Measurements from ENCODE around the gene HIBADH.
"Not testable (repeated sequence)": the region's sequence is repeated elsewhere in the genome, so short reads cannot be mapped to it uniquely, and the experiment has no call there.

HIBADH gene

DNA sequence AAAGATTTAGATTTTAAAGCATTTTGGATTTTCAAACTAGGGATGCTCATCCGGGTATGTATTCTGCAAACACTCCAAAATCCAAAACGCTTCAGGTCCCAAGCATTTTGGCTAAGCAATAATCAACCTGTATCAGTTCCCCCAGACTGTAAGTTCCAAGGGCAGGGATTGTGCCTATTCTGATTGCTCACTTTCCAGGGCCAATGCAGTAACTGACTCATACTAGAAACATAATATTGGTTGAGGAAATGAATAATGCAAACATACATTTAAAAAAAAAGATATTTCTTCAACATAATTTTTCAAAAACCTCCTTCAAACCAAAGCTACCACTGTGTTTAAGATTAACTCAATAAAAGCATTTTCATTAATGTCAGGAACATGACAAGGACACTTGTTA lies 69.5 kb downstream of the HIBADH start:
- DNase-seq = no peak

DNA sequence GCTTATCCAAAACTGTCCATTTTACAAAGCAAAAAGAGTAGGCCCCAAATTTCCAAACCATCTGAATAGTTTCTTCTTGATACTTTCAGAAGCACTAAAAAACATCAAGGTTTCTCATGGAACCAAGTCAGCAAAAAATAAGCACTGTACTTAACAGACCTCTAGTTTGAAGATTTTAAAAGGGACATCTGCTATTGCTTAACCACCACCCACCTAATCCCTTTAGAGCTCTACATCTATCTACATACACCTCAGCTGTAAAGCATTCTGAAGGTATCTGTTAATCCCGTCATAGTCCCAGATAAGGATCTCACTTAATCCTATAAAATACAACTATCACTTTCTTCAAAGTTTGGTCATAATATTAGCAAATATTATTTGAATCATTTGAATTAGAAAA lies 72.3 kb downstream of the HIBADH start:
- no peak for DNase-seq

DNA sequence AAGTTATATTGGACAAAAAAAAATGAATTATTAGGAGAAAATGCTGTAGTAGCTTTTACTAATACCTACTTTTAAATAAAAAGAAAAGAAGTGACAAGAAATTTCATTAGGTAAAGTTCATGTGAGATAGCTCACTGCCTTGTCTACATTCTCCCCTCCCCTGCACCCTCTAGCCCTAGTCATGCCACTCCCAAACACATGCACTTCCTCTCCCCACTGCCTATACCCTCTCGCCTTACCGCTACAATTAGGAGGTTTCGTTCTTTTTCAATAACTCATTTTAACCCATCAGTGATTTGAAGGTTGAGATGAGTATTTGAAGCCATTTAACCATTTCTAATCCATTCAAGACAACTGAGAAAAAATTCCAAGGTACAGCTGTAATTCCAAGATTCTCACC lies 75.3 kb downstream of the HIBADH start:
- DNase-seq = no peak

DNA sequence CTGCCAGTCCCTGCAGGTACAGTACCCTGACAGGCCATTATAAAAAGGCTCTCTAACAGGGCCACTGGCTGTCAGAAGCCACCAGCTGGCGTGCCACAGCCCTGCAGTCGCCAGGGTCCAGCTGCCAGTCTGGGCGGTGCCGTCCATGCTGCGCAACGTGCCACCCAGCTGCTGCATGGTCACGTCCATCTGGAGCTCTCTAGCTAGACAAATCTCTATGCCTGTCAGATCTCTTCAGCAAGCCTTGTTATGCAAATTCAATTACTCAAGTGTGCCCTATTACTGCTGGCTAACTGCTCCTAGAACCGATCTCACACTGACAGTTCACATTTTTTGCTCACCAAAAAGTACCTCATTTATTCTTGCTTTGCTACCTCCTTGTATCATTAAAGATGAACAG lies 75.9 kb downstream of the HIBADH start:
- DNase-seq = peak; percentile 58

DNA sequence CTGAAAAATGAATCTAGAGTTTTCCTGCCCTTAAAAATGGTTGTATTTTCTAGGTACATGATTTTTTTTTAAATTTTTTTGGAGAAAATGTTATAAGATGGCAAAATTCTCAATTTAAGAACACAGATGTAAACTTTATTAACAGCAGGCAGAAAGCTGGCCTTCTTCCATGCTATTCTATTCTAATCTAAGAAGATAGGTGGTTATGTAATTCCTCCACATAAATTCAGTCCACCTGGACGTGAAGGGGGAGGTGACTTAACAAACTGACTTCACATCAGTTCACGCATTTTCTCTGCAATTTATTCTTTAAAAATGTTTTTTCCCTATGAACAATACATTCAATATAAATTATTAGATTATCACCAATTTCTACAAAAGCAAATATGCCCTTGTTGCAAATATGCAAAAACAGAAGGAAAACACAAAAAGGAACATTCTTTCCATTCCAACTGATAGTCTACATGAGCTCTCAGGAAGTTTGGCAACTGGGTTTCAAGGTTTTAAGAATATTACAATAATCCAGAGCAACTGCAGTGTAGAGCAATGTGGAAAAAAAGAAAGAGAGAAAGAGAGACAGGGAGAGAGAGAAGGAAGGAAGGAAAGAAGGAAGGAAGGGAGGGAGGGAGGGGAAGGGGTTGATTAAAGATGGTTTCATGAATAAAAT lies 76.8 kb downstream of the HIBADH start:
- DNase-seq = no peak

DNA sequence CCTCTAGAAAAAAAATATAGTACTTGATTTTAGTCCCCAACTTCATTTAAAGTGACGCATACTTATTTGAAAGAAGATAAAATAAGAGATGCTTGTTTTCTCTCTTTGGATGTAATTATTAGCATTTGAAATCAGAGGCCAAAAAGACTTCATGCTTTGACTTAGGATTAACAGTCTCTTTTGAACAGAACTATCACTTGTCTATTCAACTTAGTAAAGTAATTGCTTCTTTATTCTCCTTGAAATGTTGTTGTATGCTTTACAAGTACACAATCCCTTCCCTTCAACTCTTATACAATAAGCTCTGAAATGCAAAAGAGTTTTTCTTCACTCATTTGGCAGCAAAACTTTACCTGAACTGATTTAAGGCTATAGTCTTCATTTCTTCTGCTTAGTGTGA lies 80.8 kb downstream of the HIBADH start:
- no peak for DNase-seq

DNA sequence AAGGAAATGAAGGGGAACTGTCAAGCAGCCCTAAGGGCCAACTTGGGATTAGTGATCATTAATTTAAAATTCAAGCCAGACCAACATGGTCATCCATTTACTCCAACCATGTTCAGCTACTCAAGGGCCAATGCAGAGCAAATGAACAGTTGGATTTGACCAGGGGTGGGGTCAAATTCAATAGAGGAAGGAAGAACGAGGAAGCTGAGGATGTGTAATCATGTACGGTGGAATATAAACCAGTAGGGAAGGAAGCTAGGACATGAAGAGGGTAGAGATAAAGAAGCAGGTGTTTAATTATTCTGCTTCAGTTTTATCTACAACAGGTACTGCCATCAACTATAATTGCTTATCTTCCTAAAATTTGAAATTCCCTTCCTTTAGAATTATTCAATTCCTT lies 81.6 kb downstream of the HIBADH start:
- no peak for DNase-seq

DNA sequence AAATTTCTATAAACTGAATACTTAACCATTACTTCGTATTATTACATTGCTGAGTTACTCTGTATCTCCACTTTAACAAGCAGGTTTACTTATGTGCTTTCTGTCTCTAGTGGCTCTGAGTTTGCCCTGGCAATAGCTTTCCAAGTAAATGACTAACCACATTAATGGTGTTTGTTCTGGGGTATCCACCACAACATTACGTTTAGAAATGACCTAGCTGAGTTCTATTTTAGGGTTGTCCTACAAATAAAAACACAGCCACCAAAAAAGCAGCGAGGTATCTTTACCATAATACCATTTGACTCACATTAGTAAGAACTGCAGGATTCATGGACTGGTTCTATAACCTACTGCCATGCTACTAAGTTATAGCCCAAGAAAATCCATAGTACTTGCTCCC lies 83.1 kb downstream of the HIBADH start:
- DNase-seq = no peak

DNA sequence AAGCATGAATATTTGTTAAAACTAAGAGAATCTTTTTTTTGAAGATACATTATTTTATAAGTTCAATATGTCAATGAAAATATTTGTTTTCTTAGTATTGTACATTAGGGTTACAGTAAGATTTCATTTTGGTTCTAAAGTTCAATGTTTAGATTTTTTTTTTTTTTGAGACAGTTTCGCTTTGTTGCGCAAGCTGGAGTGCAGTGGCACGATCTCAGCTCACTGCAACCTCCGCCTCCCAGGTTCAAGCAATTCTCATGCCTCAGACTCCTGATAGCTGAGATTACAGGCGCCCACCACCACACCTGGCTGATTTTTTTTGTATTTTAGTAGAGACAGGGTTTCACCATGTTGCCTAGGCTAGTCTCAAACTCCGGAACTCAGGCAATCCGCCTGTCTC lies 84.5 kb downstream of the HIBADH start:
- not testable (repeated sequence) for DNase-seq

DNA sequence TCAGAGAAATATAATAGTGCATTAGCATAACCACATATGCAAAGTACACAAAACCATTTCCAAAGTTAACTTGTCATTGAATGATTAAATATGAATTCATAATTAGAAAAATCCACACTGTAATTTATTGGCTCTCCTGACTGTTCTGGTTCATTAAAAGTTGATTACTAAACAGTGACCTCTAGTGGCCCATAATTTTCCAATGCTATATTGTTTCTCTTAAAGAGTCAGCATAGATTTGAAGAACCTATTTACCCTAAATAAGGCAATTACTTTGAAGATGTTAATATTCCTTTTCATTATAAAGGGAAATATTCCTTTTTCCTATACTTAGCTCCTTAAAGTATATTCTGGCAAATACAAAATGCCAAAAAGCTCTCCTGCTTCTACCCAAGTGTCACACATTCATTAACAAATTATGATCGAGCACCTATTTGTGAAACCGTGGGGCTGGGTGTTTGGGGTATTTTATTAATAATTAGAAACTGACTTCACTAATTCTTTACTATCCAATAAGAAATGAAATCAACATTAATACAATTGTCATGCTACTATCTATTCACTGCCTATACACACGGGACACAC lies 86.2 kb downstream of the HIBADH start:
- DNase-seq = peak; percentile 46

DNA sequence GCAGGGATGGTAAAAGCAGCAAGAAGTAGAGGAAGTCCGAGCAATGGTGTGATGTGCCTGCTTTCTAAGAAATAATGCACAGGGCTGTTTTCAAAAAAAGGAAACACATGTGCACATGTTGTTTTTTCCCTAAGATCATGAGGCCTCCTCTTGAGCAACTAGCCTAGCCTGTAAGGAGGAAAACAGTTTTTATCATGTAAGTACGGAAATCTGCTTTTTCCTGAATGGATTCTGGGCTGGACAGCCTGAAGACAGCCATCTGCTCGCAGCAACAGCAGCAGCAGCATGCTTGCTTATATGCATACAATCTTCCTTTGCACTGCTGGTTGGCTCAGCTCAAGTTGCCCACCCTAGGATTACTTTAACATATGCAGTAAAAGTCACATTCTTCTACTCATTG lies 87.1 kb downstream of the HIBADH start:
- DNase-seq = no peak

DNA sequence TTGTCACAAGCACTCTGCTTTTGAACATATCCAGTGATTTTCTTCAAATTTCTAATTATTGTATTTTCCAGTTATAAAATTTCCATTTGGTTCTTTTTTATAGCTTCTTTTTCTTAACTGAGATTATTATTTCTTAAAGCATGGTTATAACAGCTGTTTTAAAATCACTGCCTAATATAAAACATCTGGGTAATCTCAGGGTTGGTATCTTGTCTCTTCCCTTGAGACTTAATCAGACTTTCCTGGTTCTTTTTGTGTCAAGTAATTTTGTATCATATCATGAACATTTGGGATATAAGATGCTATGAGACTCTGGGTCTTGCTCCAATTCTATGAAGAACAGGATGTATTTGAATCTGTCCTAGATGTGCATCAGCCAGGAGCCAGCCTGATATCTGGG lies 93.6 kb downstream of the HIBADH start:
- DNase-seq = no peak

DNA sequence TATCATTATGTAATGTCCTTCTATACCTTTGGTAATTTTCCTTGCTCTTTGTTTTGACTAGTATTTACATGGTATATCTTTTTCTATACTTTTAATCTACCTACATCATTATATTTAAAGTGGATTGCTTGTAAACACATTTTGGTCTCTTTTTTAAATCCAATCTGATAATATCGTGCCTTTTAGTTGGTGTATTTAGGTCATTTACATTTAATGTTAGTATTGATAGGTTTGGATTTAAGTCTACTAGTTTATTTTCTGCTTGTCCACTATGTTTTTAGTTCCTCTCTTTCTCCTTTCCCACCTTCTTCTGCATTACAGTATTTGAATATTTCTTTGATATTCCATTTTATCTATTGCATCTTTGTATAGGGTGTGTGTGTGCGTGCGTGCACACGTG lies 95.4 kb downstream of the HIBADH start:
- no peak for DNase-seq

DNA sequence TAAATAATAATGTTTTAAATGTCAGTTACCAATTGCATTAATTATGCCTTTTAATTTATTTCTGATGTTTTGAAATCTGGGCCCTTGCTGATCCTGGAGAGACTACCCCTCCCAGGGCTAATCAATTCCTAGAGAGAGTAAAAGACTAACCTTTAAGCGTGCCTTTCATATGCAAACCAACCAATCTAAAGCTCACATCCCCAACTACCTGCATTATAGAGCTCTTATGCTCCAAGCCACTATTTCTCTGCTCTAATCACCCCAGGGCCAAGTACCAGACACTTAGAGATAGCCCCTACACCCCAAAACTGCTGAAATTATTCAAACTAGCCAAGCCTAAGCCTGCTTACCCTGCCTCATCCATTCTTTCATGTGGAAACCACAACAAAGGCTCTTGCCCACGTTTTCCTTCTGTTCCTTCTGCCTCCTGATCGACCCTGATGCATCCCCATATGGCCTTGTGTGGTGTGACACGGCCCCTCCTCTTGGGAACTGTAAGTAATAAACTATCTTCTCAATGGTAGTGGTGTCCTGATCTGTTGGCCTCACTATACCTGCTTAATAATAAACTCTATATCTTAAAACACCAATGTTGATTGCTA lies 97.7 kb downstream of the HIBADH start:
- no peak for DNase-seq

DNA sequence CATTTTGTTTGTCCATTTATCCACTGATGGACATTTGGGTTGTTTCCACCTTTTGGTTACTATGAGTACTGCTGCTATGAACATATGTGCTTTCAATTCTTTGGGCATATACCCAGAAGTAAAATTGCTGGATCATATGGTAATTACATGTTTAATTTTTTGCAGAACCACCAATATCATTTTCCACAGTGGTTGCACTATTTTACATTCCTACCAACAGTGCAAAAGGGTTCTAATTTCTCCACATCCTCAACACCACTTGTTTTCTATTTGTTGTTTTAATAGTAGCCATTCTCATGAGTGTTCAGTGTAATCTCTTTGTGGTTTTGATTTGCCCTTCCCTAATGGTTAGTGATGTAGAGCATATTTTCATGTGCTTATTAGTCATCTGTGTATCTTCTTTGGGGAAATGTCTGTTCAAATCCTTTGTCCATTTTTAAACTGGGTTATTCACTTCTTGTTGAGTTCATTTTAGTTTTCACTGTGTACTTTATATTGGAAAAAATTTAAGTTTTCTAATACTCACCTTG lies 101.9 kb downstream of the HIBADH start:
- DNase-seq = no peak

DNA sequence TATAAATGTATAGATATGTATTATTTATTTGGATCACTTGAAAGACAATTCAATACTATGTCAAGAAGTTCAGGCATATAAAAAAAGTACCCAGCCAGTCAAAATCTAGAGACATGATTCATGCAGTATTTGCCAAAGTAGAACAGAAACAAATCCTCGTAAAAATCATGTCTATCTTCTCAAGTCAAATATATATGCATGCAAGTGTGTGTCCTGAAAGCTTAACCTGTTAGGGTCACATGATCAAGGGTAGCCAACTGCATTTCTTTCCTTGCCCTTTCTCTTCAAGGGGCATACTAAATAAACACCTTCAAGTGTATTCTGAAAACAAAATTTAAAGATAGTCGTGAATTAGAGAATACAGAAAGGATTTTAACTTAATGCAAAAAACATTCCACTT lies 107.0 kb downstream of the HIBADH start:
- DNase-seq = no peak

DNA sequence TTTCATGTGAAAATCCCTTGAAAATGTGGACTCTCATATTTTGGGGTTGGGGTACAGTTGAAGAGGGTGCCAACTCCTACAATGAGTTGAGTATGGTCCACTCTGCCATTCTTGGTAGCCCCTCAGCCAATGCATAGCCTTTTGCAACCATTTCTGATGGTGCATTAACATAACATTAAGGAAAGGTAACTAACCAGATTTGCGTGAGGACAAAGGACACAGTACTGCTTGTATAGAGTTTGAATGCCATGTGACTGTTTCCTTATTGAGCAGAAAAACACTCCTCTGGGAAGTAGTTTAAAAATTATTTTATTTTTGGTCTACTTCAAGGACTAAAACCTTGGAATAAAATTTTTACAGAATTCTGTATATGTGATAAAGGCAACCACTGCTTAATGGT lies 107.9 kb downstream of the HIBADH start:
- no peak for DNase-seq

DNA sequence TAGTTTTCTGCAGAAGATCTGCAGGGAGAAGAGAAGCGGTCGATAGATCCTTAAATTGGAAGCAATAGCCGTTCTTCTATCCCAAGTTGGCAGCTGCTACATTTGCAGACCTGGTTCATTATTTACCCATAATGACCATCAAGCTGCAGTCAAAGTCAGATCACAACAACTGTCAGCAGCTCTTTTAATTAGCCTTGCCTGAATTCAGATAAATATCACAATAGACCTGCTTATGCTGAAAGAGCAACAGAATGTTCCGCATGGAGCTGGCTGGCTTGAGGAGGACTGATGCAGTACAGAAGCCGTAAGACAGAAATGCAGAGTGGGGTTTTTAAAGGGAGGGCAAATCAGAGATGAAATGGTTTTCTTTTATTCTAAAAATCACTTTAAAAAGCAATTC lies 109.4 kb downstream of the HIBADH start:
- DNase-seq = no peak

DNA sequence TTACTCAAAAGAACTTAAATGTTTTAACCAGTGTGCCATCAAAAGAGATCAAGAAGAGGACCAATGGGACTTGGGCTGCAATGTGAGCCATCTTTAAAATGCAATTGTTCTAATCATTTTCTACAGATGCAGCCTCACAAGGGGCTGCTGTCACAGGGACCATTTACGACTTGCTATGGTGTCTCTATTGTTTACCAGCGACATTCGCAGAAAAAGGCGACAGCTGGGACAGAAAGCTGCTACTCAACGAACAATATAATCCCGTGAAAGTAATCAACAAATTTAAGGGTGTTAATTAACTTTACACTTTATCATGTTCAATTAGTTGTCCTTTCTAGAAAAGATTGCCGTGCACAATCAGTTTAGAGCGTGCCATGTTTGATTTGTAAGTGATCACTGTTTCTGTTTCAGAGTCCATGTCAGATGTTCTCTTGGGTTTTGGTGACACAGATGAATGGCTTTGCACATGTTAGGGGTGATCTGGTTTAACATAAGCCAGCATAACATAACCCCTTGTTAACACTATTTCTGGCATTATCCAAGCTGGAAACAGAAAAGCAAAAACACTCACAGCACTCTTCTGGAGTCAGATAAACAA lies 110.8 kb downstream of the HIBADH start:
- DNase-seq = peak; percentile 30

DNA sequence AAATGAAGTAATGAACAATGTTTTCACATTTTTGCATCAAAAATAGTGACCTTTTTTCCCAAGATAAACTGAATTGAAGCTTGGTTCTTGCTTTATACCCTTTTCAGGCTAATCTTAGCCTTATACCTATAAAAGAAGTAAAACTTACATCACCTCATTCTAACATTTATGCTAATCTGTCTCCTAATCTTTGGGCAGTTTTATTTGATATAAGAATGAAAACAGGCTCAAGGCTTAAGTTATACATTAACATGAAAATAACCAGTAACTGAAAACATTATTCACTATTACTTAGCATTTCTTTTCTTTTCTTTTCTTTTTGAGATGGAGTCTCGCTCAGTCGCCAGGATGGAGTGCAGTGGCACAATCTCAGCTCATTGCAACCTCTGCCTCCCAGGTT lies 113.1 kb downstream of the HIBADH start:
- DNase-seq = no peak

DNA sequence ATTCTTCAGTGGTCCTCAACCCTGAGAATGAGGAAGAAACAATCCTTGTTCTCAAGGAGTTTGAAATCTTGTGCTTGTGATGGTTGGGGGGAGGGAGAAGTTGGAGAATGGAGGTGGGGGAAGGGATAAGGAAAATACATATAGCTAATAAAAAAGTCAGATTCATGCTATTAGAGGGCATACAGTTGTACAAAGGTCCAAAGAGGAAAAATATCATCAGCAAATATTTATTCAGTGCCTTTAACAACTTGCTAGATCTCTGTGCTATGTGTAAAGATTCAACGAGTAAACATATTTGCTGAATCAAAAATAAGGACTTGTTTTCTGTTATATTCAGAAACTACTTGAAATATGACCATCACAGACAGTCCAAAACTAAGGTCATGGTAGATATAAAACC lies 114.4 kb downstream of the HIBADH start:
- no peak for DNase-seq

DNA sequence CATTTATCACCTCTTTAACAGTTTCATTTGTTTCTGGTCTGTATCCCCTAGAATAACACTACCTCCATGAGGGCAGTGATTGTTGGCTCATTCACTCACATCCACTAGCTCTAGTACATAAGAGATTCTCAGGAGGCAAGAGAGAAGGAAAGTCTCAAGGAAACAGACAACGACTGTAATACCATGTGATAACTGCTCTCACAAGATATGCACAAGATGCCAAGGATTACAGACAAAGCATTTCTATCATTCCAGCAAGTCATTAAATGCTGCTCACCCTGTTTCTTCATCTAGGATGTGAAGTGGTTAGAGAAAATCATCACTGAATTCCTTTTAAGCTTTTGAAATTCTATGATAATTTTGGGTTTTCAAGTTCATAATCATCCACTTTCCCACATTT lies 115.3 kb downstream of the HIBADH start:
- no peak for DNase-seq

DNA sequence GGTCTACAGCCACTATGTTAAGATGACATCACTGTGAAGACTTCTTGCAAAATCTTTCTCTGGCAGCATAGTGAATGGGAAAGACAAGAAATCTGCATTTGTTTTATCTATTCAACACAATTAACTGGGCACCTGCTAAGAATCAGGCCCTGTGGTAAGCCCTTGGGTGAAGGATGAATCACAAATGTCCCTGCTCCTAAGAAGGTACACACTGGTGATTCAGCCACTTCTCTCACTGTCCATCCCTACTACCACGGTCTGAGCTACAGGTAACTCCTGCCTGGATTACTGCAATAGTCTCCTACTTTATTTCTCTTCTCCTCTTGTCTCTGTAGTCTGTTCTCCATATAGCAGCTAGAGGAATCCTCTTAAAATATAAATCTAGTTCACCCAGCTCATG lies 116.1 kb downstream of the HIBADH start:
- no peak for DNase-seq

DNA sequence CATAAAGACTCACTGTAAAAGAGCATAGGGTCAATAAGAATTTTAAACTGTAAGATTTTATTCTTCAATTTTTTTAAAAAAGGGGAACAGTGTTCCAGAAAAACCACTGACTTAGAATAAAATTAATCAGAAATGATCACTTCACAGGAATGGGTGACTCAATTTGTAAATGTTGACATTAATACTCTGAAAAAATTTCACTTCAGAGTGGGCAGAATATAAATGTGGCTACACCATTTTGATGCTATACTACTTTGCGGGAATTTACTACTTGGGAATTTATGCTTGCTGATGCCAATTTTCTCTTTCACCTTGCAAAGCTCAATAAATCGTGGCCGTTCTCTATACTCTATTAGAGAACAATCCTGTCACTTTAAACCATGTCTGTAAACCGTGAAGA lies 126.9 kb downstream of the HIBADH start:
- no peak for DNase-seq
